AG09319 (cell line): ENCODE data around the gene MRPS5.
A peak's percentile ranks its signal among the peaks of the same experiment; 100 is the strongest.

ENCODE experiments used
- DNase-seq: peaks from one replicate; pipeline ENCODE4 v3.0.0-alpha.2; 2010; ENCODE audit warnings: low read depth; ENCODE audit errors: extremely low read depth
- CTCF ChIP-seq: IDR thresholded peaks from 2 replicates; pipeline ENCODE4 v1.5.1; 2011; ENCODE audit warnings: low read depth, mild to moderate bottlenecking, inconsistent platforms, low read length, moderate library complexity

Gene MRPS5

GRCh38 chr2:95121407-95122196 is at the start of gene MRPS5:
MRPS5 (minus strand) TSS chr2:95121808; CDS start chr2:95121791, 17 bp downstream.
- no peak for TF ChIP-seq CTCF
- peak; percentile 23 for DNase-seq

DNA sequence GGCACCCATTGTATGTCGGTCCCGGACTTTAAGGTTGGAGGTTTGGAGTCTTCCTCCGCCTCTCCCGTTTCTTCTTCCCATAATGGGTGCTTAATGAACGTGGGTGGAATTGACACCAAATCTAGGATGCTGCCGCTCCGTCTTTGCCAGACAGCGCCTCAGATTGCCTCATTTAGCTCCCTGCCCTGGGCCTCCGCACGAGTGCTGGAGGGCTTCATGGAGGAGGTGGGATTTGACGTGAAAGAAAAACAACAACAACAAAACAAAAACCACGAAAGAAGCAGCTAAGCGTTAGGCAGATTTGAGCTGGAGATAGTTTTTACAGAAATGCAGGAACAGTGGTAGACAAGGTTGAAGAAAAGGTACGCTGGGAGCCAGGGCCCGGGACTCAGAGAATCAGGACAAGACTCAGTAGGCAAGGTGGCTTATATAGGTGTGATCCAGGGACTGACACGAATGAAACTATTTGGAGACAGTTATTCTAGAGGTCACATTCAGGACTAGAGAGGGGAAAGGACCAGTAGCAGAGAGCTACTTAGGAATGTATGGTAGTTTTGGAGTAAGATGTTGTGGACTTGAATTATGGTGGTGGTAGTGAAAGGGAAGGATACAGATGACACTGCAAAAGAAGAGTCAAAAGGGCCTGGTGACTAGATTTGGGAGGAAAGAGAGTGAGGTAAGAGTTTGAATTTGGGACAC is 44.6 kb upstream of the MRPS5 start:
- TF ChIP-seq CTCF = no peak
- no peak for DNase-seq

DNA sequence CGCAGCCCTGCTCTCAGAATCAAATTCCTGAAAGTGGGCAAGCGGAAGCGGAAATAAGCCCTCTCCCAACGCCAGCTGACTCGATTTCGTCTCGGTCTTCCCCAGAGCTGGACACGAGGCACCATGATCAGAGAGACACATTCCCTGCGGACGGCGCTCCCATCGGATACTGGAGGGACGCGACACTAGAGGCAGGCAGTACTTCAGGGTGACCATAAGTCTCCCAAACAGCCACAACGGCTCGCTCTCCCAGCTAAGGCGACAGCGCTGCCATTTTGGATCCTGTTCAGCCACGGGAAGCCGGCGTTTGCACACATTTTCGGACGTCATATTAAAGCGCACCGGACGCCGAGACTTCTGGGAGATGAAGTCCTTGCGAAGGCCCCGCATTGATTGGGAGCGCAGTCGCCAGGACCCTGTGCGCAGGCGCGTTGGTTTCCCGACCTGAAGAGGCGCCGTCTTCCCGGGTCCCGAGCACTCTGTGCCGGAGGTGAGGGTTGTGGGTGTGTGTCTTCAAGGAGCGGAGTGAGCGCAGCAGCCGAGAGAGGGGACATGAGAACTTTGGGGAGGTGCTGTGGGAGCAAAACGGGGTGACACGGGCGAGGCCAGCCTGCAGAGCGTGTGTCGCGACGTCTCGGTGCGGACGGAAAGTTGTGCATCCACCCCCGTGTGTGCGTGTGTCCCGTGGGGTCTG is 43.9 kb upstream of the MRPS5 start, which contains the start of gene ZNF2:
TSS of gene ZNF2 (plus strand) at position 439 of the 694 bp plus-strand sequence. CDS start 10,418 bp downstream, outside the sequence.
- TF ChIP-seq CTCF = no peak; the same call in 1 of the 2 replicates
- DNase-seq = peak; percentile 93

DNA sequence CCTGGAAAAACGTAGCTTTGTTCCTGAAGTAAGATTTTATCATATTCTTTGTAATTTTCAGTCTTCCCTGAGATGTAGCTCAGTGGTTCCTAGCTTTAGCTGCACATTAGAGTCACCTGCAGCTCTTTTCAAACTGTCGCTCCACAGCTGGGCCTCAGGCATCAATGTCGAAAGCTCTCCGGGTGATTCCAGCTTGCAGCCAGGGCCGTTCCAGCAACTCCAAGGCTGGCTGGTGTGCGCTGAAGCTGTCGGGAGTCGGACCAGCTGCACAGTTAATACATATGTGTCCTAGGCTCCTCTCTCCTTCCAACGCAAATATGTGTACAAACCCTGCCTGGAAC is 43.4 kb upstream of the MRPS5 start:
- DNase-seq = no peak
- no peak for TF ChIP-seq CTCF

DNA sequence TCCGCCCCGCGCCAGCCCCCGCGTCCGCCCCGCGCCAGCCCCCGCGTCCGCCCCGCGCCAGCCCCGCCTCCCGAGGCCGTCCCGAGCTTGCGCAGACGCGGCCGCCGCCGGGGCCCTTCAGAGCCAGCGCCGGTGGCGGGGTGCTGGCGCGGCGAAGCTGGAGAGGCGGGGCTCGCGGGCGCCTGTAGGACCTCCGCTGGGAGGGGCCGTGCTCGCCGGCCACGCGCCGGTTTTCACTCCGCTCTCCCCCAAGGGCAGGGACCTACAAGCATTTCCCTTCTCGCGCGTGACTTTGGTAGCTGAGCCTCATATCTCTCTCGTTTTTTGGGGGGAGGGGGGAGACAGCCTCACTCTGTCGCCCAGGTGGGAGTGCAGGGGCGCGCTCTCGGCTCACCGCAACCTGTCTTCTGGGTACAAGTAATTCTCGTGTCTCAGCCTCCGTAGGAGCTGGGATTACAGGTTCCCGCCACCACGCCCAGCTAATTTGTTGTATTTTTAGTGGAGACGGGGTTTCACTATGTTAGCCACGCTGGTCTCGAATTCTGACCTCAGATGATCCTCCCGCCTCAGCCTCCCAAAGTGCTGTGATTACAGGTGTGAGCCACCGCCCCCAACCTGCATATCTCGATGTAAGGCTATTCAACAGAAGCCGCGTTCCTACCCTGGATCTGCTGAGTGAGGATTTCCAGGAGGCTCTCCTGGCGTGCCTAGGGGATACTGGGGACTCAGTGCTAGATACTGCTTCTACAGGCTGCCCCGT is 38.3 kb upstream of the MRPS5 start, which contains the start of gene ZNF514:
TSS of gene ZNF514 (minus strand) at position 159 of the 760 bp plus-strand sequence. CDS start 6,595 bp downstream, outside the sequence.
- TF ChIP-seq CTCF = no peak
- DNase-seq = peak; percentile 28

- no peak for TF ChIP-seq CTCF
- no peak for DNase-seq
Measured at GRCh38 chr2:95158891-95159619, 37.4 kb upstream of the MRPS5 start.
